ENCODE measurements around the gene SLC16A7.
"Not testable (repeated sequence)": the region's sequence is repeated elsewhere in the genome, so short reads cannot be mapped to it uniquely, and the experiment has no call there.

SLC16A7 gene

DNA sequence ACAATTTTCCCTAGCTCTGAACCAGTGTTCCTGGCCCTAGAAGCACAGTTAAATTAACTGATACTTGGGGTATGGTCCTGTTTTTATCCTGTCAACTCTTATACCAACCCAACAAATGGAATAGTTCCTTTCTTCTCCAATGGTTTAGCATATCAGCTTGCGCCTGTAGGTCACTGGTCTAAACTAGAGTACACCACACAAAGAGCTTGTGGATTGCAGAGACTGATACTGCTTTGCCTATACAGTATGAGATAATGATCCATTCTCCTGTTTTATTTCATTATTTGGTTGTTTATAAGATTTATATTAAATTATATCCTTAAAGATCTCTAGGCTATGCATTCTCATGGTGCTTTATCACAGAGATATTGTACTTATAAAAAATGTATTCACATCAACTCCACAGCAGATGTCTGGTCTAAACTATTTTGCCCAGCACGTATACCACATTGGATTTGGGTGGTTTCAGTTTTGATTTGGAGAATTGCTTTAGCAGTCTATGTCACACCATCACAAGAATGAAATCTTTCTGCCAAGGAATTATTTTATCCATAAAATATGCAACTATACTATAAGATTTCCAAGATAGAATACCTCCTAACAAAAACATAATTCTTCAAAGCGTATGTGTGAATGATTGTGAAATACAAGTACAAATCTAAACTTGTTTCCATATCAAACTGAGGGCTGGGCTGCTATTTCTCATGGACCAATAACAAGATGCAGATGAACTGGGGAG is 142.1 kb downstream of the SLC16A7 start:
- no peak for DNase-seq

DNA sequence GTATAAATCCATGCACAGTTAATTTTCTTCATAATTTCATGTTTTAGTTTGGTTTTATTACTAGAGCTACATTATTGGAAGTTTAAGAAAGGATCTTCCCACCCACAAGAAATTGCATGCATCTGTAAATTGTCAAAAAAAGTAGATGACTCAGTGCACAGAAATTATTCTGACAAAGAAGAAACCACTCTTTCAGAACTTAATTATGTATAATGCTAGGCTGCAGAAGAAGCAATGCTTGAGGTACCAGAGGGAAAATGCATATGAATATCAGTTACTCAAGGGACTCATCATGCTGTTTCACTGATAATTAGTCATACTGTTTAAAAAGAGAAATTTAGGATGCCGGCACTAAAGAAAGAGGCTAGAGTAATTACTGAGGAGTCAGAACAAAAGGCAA is 147.0 kb downstream of the SLC16A7 start:
- DNase-seq, result no peak

DNA sequence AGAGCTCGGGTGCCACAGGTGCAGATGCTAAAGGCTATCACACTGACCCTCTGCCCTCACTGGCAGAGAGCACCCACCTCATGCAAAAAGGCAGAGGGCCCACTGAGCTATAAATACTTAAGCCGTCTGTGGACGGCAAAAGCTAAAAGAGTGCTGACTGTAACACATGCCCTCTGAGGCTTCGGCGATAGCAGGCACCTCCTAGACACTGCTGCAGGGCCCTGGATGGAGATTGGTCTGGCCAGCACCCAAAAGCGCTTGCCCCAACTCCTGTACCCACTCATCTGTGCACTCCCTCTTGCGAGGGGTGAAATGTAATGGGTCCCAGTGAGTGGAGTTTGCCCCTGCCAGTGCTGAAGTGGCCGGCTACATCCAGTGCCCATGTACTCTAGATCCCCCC is 148.7 kb downstream of the SLC16A7 start:
- DNase-seq, result no peak

DNA sequence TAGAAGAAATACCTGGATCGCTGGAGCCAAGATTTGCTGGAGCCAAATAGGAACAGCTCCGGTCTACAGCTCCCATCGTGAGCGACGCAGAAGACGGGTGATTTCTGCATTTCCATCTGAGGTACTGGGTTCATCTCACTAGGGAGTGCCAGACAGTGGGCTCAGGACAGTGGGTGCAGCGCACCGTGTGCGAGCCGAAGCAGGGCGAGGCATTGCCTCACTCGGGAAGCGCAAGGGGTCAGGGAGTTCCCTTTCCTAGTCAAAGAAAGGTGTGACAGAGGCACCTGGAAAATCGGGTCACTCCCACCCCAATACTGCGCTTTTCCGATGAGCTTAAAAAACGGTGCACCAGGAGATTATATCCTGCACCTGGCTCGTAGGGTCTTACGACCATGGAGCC is 155.3 kb downstream of the SLC16A7 start:
- DNase-seq, result not testable (repeated sequence)

DNA sequence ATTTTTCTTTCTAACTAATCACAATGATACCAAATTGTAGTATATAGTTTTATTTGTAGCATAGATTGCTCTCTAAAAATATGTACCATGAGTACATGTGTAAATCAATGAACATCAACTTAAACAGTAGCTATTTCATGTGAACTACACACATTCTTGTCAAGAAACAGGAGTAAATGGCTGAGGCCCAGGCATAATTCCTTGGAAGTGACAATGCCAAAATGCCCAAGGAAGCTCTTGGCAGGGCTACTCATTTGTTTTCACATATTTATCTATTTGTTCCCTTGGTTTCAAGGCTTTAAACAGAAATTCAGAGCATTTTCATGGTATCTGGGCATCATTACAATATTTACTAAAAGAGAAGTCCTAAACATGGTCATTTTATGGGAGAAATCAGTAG is 165.7 kb downstream of the SLC16A7 start:
- no peak for DNase-seq

DNA sequence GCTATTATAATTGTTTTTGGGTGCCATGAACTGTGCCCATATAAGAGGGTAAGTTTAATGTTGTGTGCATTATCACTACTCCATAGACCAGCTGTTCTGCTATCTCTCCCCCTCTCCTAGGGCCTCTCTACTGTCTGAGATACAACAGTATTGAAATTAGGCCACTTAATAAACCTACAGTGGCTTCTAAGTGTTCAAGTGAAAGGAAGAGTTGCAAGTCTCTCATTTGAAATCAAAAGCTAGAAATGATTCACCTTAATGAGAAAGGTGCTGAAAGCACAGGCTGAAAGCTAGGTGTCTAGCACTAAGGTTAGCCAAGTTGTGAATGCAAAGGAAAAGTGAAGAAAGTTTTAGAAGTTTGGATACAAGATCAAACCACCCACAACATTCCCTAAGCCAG is 168.0 kb downstream of the SLC16A7 start:
- DNase-seq, result no peak

DNA sequence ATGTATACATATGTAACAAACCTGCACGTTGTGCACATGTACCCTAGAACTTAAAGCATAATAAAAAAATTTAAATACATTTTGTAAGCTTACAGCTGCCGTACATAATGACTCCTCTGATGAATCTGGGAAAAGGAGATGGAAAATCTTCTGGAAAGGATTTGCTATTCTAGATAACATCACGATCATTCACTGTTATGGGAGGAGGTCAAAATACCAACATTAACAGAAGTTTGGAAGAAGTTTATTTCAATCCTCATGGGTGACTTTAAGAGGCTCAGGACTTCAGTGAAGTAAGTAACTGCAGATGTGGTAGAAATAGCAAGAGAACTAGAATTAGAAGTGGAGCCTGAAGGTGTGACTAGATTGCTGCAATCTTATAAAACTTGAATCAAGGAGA is 172.2 kb downstream of the SLC16A7 start:
- DNase-seq, result no peak

DNA sequence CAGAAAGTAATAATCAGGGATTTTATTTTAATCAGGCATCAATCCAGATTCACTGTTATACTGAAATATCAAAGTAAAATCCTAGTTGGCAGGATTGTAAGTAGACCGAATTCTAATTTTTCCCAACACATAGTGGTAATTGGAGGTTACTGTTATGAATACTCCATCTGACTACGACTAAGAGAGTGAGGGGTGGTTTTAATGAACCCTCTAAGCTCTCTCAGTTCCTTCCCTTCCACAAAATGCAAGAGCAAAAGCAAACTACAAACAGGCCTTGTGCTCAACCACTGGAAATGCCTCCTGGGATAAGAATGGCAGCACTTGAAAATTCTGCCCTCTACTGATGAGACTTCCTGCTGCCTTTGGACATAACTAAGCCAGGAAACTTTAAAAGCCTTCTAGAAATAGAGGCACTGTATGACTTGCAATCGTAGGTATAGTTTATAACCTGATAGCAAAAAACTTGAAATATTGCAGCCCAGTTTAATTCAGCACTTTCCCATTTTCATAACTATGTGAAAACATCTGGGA is 184.8 kb downstream of the SLC16A7 start:
- peak; percentile 12 for DNase-seq

DNA sequence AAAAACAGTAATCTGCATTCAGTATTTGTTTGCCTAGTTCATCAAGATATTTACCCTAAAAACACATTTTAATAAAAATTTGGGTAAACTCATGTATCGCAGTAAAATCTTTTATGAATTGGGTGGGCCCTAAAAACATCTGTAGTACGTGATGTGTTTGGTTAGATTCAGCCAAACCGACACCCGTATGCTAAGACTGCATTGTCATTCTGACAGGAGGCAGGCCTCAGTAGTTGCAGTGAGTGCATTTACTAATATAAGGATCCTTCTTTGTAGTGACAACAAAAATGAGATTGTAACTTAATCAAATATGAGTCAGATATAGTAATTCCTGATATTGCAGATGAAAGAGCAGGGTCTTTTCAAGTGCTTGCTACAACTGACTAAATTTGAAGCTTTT is 191.8 kb downstream of the SLC16A7 start:
- DNase-seq, result no peak

DNA sequence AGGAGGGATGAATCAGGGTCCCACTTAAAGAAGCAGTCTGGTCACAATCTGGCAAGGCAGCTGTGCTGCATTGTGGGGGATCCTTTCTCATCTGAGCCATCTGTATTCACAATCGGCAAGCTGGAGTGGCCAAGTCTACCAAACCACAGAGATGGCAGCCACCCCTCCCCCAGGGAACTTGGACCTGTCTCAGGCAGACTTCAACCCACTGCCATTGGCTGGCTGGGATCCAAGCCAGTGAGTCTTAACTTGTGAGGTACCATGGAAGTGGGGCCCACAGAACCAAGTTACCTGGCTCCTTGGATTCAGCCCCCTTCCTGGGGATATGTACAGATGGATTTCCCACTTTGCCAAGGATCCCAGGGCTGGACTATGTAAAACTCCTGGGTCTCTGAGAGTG is 196.8 kb downstream of the SLC16A7 start:
- no peak for DNase-seq

DNA sequence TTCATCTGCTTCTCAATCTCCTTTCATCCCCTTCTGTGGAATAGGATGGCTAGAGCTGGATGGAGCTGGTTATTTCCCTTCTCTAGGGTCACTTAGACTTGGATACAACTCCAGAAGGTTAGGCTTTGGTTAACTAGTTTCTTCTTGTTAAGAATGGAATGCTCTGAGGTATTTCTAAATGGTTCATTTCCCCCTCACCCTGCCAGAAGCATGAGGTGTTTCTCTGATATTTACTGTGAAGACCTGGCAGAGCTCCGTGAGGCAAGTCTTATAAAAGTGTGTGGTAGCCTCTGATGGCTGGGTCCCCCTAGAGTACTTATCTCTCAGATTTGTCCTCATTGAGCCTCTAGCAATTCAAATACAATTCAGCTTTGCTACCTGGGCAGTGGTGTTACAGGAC is 207.9 kb downstream of the SLC16A7 start:
- peak; percentile 70 for DNase-seq

DNA sequence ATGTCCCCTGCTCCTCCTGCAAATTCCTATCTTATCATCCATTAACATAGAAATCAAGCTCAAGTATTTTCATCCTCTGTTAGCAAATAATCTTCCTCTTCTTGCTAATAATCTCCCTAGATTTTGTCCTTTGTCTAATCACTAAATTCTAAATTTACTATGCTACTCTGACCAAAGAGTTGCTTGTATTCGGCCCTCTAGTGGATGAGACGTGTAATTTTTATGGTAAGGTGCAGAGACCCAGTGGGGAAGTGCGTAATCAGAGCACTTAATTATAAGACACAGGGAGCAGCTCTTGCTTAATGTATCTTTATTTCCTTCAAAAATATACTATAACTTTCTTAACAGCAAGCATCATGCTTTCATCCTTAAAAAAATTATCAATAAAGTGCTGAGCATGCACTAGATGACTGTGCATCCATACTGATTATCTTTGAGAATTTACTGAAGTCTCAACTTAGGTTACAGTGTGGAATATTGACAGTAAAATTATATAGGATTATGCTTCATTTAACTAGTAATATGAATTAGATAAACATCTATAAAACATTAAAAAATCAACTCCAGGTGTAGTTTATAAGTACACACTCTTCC is 212.6 kb downstream of the SLC16A7 start:
- peak; percentile 18 for DNase-seq

DNA sequence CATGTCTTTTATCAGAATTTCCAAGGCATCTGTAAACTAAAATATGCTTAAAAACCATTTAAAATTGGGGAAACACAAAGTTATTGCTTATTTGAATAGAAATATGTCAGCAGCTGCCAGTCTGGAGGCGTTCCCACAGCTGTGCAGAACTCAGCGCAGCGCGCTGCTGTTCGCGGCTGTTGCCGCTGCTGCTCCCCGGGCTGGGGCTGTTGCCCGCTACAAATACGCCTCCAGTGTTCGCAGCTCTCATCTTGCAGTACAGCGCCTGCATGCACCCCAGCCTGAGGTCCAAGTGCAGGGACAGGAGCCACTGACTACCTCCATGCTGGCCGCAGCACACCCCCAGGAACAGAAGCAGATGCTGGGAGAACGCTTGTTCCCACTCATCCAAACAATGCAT is 216.2 kb downstream of the SLC16A7 start:
- no peak for DNase-seq

DNA sequence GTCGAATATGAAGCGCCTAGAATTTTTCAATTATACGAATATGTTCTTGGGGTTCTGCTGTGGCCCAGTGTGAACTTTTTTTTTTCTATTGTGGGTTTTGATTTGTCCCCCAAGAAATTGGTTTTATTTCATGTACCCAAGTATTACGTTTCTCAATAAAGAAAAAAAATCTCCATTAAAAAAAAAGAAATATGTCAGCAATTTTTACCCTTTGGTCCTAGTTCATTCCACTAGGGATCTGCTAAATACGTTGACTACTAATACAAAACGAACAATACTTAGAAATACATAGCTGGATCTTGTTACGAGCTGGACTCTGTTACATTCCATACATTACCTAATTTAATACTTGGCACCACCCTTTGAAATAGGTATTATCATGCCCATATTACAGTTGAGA is 216.9 kb downstream of the SLC16A7 start:
- no peak for DNase-seq

DNA sequence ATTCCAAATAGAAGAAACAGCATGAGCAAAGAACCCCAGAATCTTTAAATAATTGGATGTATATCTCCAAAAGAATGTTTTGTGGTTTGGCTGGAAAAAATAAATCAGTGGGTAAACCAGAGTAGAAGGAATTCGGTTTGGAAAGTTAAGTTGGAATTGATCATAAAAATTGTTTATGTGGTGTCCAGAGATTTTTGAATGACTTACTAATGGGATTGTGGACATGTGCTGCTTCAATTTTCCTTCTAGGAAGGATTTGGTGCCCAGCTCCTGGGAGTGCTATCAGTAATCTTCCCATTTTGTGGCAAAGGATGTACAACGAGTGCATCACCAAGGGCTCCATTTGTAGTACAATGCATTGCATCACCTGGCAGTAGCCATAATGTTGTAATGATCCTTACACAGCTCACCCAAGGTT is 224.8 kb downstream of the SLC16A7 start:
- DNase-seq, result no peak

DNA sequence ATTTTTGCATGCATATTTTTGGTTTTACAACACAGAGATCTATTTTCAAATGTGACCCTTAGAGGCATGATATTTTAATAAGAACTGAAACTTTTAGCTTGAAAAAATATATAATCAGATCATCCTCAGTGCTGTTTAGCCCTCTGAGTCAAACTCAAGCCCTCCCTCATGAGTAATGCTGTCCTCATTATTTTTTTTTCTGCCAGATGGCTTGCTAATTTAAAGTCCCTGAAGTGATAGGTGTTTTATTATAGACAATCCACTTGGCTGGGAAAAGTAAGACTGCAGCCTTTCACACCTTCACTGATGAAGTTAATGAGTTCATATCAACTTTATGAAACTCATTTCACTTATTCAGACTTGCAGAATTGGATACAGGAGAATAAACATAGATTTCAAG is 227.7 kb downstream of the SLC16A7 start:
- DNase-seq, result no peak

DNA sequence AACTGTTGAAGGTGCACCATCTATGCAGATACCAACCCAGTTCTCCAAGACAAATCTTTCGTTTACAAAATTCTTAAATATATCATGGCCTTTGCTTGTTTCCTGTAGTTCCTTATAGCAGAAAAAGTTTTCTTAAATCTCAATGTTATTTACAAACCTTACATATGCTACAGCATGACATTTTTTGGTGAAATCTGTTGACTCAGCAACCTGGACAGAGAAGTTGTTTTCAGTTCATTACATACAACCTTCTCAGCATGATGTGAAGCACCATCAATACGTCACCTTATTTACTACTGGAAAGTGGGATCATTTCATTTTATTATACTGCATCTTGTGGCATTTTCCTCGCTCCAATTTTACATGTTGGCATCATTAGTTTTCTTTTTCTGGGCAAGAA is 231.9 kb downstream of the SLC16A7 start:
- no peak for DNase-seq

DNA sequence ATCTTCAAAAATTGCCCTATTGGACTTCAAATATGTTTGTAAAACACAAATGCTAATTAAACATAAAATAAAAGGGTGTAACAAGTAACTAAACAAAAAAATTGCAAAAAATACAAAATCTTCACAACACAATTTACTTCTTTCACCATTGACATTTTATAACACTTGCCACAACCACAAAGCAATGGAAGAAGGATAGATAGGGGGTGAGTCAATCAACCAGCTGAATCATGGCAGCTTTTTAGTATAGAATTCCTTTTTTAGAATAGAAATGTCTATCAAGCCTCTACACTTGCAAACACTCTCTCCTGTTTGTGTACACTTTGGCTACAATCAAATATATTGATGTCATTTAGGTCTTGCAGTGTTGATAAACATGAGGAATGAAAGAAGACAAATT is 232.7 kb downstream of the SLC16A7 start:
- no peak for DNase-seq

DNA sequence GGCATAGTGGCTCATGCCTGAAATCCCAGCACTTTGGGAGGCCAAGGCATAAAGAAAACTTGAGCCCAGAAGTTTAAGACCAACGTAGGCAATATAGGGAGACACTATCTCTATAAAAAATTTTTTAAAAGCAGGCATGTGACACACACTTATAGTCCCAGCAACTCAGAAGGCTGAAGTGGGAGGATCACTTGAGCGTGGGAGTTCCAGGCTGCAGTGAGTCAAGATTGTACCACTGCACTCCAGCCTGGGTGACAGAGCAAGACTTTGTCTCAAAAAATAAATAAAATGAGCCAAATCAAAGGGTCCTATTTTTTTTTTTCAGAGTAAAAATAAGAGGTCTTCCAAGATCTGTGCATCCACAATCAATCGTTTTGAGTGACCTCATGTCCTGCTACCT is 237.6 kb downstream of the SLC16A7 start:
- DNase-seq, result no peak

DNA sequence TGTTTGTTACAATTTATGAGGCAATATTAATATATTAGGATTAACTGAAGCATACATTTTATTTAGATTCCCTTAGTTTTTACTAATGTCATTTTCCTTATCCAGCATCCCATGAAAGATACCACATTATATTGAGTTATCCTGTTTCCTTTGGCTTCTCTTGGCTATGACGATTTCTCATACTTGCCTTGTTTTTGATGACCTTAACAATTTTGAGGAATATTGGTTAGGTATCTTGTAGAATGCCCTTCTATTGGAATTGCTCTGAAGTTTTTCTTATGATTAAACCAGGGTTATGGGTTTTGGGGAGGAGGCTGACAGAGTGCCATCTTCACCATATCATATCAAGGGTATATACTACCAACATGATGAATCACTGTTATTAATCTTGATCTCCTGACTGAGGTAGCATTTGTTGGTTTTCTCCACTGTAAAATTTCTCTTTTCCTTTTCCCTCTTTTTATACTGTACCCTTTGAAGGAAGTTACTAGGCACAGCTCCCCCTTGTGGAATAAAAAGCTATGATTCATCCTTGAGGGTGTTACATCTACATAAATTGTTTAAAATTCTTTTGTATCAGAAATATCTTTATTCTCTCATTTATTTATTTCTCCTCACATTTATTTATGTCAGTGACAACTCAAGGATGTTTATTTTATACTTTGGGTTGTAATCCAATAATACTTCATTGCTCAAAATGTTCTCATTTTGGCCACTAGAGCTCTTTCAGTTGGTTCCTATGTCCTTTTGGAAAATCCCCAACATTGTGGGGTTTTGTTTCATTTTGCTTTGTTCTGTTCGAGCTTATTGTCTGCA is 239.0 kb downstream of the SLC16A7 start:
- DNase-seq, result no peak
